K562 (cell line): ENCODE results near the gene MYCBP2. TPM values are rescaled to one million over a fixed set of nuclear protein-coding genes. Genes with fewer than 3 reads are reported as not detected.
A peak's percentile ranks its signal among the peaks of the same experiment; 100 is the strongest.

Experiments used
- ATAC-seq: fragments of 200-7000 bp; cut with Tn5 transposase; 3 replicates; pipeline ENCODE4 v1.9.1; 2020; ENCODE audit warnings: moderate library complexity
- BruUV-seq: library from RNA; stranded (reverse); fragments of 400-500 nt; replicated peaks from 2 replicates; lab custom pipeline; 2021; lab: Mats Ljungman, UMichigan
- CTCF ChIA-PET: fragments of 300-600 bp; formaldehyde crosslinking; extraction: SDS; loops from one replicate; lab custom pipeline; 2021; ENCODE audit warnings: low intra/inter-chr PET ratio; lab: Yijun Ruan, JAX
- POLR2A ChIA-PET: fragments of 300-600, 350-650 bp; sonication (Branson Sonifier 250); formaldehyde crosslinking; extraction: SDS; loops from one replicate; lab custom pipeline; 2021; ENCODE audit warnings: antibody characterized with exemption, inconsistent platforms; lab: Yijun Ruan, JAX
- DNase-seq, 4 experiments: peaks; one replicate each; pipeline versions ENCODE4 v3.0.0 to v3.0.0-alpha.2; 2011 to 2018; ENCODE audit warnings: low spot score in 3 of 4, mixed read lengths in 3 of 4; ENCODE audit errors: extremely low read depth in 1 of 4
- FAIRE-seq: peaks from 2 replicates; lab custom pipeline; 2011; peaks lifted over from hg19 to GRCh38; lab: Jason Lieb, UNC
- H2AFZ ChIP-seq: 2 replicates; pipeline ENCODE4 v1.6.0; 2011; ENCODE audit warnings: low read depth, low read length, control low read depth, inconsistent platforms
- H3K27ac ChIP-seq: fragments of 200-600 bp; 3 replicates; pipeline ENCODE4 v1.8.0; 2011; ENCODE audit warnings: low read depth, mild to moderate bottlenecking, control low read depth, inconsistent platforms, low read length, moderate library complexity, mixed read lengths; ENCODE audit errors: extremely low read depth
- H3K27me3 ChIP-seq, 2 experiments: fragments of 300-600 bp in 1 of 2; 2 replicates in 1 of 2; 3 replicates in 1 of 2; pipeline versions ENCODE4 v1.6.0 to v1.8.0; 2011; ENCODE audit warnings: inconsistent platforms in 2 of 2, low read length in 2 of 2, mild to moderate bottlenecking in 1 of 2, mixed read lengths in 1 of 2, moderate library complexity in 1 of 2; ENCODE audit not compliant: control insufficient read depth in 2 of 2, insufficient read depth in 2 of 2
- H3K36me3 ChIP-seq: fragments of 300-600 bp; 3 replicates; pipeline ENCODE4 v1.8.0; 2011; ENCODE audit warnings: mild to moderate bottlenecking, low read length, inconsistent platforms; ENCODE audit not compliant: control insufficient read depth, insufficient read depth
- H3K4me1 ChIP-seq, 2 experiments: fragments of 200-600 bp in 1 of 2; replicated peaks in 1 of 2; 2 replicates in 1 of 2; 3 replicates in 1 of 2; pipeline versions ENCODE4 v1.5.1 to v1.8.0; 2011; ENCODE audit warnings: inconsistent platforms in 2 of 2, low read length in 2 of 2, mild to moderate bottlenecking in 1 of 2, mixed read lengths in 1 of 2, moderate library complexity in 1 of 2; ENCODE audit not compliant: control insufficient read depth in 2 of 2, insufficient read depth in 2 of 2
- H3K4me2 ChIP-seq: 2 replicates; pipeline ENCODE4 v1.6.1; 2011; ENCODE audit warnings: low read length, control low read depth, inconsistent platforms, mixed read lengths; ENCODE audit not compliant: insufficient read depth
- H3K4me3 ChIP-seq: fragments of 200-600 bp; sonication (generic), shearing (Covaris generic); 2 replicates; pipeline ENCODE4 v1.5.1; 2016; ENCODE audit warnings: control low read depth, inconsistent platforms
- H3K79me2 ChIP-seq: fragments of 200-600 bp; 3 replicates; pipeline ENCODE4 v1.8.0; 2011; ENCODE audit warnings: low read length, inconsistent platforms; ENCODE audit not compliant: control insufficient read depth, insufficient read depth
- H3K9ac ChIP-seq, 2 experiments: 2 replicates each; pipeline versions ENCODE4 v1.6.0 to v1.6.1; 2011; ENCODE audit warnings: low read depth in 2 of 2, low read length in 2 of 2, control low read depth in 1 of 2, inconsistent platforms in 1 of 2, mild to moderate bottlenecking in 1 of 2, mixed read lengths in 1 of 2; ENCODE audit not compliant: insufficient read depth in 1 of 2
- H3K9me1 ChIP-seq: one replicate; pipeline ENCODE4 v1.6.0; 2011; ENCODE audit warnings: inconsistent platforms, mild to moderate bottlenecking, low read length, moderate library complexity; ENCODE audit not compliant: control insufficient read depth, insufficient read depth
- H3K9me3 ChIP-seq: replicated peaks from 2 replicates; pipeline ENCODE4 v1.5.1; 2011; ENCODE audit warnings: low read depth, low read length, inconsistent platforms; ENCODE audit not compliant: control insufficient read depth, insufficient read depth
- H4K20me1 ChIP-seq: replicated peaks from 2 replicates; pipeline ENCODE4 v1.6.1; 2011; ENCODE audit warnings: low read length, inconsistent platforms, mixed read lengths; ENCODE audit not compliant: control insufficient read depth, insufficient read depth
- CBX2 ChIP-seq: fragments of 200-600 bp; sonication (generic); IDR thresholded peaks from one replicate; pipeline ENCODE4 v1.6.1; 2012; ENCODE audit warnings: mild to moderate bottlenecking, low read length, inconsistent platforms; ENCODE audit not compliant: insufficient read depth, poor library complexity, severe bottlenecking
- E2F4 ChIP-seq: sonication (generic); formaldehyde crosslinking; IDR thresholded peaks from 2 replicates; pipeline ENCODE4 v1.8.0; 2022; ENCODE audit warnings: mild to moderate bottlenecking, low read depth, missing genetic modification reagents
- EHMT2 ChIP-seq: fragments of 450-650 bp; IDR thresholded peaks from 2 replicates; pipeline ENCODE4 v1.6.1; 2018; ENCODE audit warnings: antibody characterized with exemption
- ELF1 ChIP-seq: fragments of 200-800 bp; sonication (Bioruptor generic); IDR thresholded peaks from 2 replicates; pipeline ENCODE4 v1.6.1; 2016; ENCODE audit warnings: missing genetic modification characterization, missing compliant biosample characterization
- HMG20B ChIP-seq: fragments of 250-450 bp; sonication (Bioruptor Pico); IDR thresholded peaks from 2 replicates; pipeline ENCODE4 v1.5.0; 2021; ENCODE audit warnings: mild to moderate bottlenecking
- SMARCE1 ChIP-seq: fragments of 450-650 bp; IDR thresholded peaks from 2 replicates; pipeline ENCODE4 v1.7.1; 2016; ENCODE audit warnings: mild to moderate bottlenecking
- SPI1 ChIP-seq: IDR thresholded peaks from 2 replicates; pipeline ENCODE4 v1.6.1; 2011; ENCODE audit warnings: low read depth, low read length, control low read depth, borderline replicate concordance
- ZBTB26 ChIP-seq: fragments of 450-650 bp; formaldehyde crosslinking; IDR thresholded peaks from 2 replicates; pipeline ENCODE4 v1.4.0; 2022; ENCODE audit warnings: missing genetic modification characterization
- WGBS: fragments of 100-300 bp; shearing (Covaris generic); methylation state at CpG from one replicate; pipeline ENCODE4 v1.1.6; 2016; ENCODE audit warnings: low coverage, mixed read lengths; ENCODE audit not compliant: insufficient coverage; ENCODE audit errors: missing lambda C conversion rate; 5-methylcytosine and 5-hydroxymethylcytosine counted together
- in situ Hi-C: fragments of 300-500 bp; cut with MboI; formaldehyde crosslinking; loops from 4 replicates; pipeline ENCODE4 v1.15.0; 2018; ENCODE audit warnings: inconsistent platforms, mixed read lengths
- intact Hi-C: fragments of 100-400 bp; cut with micrococcal nuclease; formaldehyde crosslinking; loops from 2 replicates; pipeline ENCODE4 v1.14.2; 2022
- polyA plus RNA-seq, 8 experiments: library from polyadenylated mRNA; depleted of rRNA in 4 of 8; stranded (reverse) in 5 of 8; unstranded in 3 of 8; fragments of >200 nt; fragmentation: Nextera tagmentation in 2 of 8; fragmentation: Illumina TruSeq in 1 of 8; extraction: Ambion mirVana in 2 of 8; extraction: Trizol in 1 of 8; gene quantifications; 2 replicates each; pipeline versions ENCODE4 v1.2.1 to v1.2.3, GENCODE V29; 2011 to 2014; ENCODE audit warnings: inconsistent platforms in 1 of 8, missing spikeins in 1 of 8
- total RNA-seq, 7 experiments: library from RNA; depleted of rRNA in 6 of 7; stranded (reverse); fragments of >200 nt in 6 of 7; fragmentation: Illumina TruSeq in 2 of 7; extraction: Trizol in 2 of 7; gene quantifications; 2 replicates each; pipeline versions ENCODE4 v1.2.1 to v1.2.3, GENCODE V29; 2011 to 2021; ENCODE audit warnings: low replicate concordance in 1 of 7
- TF ChIP-seq, protein P1 (sequence below): fragments of 450-650 bp; IDR thresholded peaks from 2 replicates; pipeline ENCODE4 v1.6.1; 2018; ENCODE audit not compliant: partially characterized antibody

MYCBP2 gene
- total and polyA plus RNA-seq, 9 of the 15 experiments (the other 6 are each of a cell fraction or from before 2014, with no cell fraction given): 13.2 to 47.2 (median 28.9) TPM

- FAIRE-seq (no peak), ATAC-seq (no peak), DNase-seq (no peak)
- 0% methylated on average over 1 of the region's 1 CpG for WGBS
- ChIA-PET POLR2A (interaction anchor here (0.6 kb wide), 1 partner anchor 155 kb away, joined by 3 read pairs; no protein-coding TSS in a partner anchor), CTCF (no interaction called here)
- Histone ChIP-seq H3K9ac (no peak overlapping the region), H3K36me3 (no peaks in the 10 kb centered on the region), H3K4me2 (no peak overlapping the region), H4K20me1 (peaks cover 15% of the 10 kb centered on the region), H3K4me1 (peaks cover 8 to 9% of the 10 kb centered on the region in 2 experiments; a peak in 3 of 5 replicates), H3K9me1 (no peaks in the 10 kb centered on the region), H3K9me3 (no peaks in the 10 kb centered on the region), H3K79me2 (peaks cover 76% of the 10 kb centered on the region), H3K27me3 (no peaks in the 10 kb centered on the region), H3K27ac (no peak overlapping the region), H3K4me3 (no peak overlapping the region), H2AFZ (no peak overlapping the region)
- in situ Hi-C loops (no loop called here), intact Hi-C loops (no loop called here)
- BruUV-seq: no TSS peak
- 0 out of 2 replicates have a peak, but pooled peaks have one; percentile 10 for TF ChIP-seq EHMT2
- no peak for TF ChIP-seq E2F4 (CRISPR knock-in tag)
- TF ChIP-seq ELF1 (tag): no peak
- TF ChIP-seq HMG20B (CRISPR knock-in tag): no peak
- TF ChIP-seq SPI1: peak; percentile 88
- peak; percentile 37; the same call in 1 of the 2 replicates for TF ChIP-seq SMARCE1
- TF ChIP-seq, protein P1, sequence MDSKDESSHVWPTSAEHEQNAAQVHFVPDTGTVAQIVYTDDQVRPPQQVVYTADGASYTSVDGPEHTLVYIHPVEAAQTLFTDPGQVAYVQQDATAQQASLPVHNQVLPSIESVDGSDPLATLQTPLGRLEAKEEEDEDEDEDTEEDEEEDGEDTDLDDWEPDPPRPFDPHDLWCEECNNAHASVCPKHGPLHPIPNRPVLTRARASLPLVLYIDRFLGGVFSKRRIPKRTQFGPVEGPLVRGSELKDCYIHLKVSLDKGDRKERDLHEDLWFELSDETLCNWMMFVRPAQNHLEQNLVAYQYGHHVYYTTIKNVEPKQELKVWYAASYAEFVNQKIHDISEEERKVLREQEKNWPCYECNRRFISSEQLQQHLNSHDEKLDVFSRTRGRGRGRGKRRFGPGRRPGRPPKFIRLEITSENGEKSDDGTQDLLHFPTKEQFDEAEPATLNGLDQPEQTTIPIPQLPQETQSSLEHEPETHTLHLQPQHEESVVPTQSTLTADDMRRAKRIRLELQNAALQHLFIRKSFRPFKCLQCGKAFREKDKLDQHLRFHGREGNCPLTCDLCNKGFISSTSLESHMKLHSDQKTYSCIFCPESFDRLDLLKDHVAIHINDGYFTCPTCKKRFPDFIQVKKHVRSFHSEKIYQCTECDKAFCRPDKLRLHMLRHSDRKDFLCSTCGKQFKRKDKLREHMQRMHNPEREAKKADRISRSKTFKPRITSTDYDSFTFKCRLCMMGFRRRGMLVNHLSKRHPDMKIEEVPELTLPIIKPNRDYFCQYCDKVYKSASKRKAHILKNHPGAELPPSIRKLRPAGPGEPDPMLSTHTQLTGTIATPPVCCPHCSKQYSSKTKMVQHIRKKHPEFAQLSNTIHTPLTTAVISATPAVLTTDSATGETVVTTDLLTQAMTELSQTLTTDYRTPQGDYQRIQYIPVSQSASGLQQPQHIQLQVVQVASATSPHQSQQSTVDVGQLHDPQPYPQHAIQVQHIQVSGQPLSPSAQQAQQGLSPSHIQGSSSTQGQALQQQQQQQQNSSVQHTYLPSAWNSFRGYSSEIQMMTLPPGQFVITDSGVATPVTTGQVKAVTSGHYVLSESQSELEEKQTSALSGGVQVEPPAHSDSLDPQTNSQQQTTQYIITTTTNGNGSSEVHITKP: no peak
- TF ChIP-seq CBX2: no peak
- TF ChIP-seq ZBTB26 (CRISPR knock-in tag): peak; percentile 30; the same call in 1 of the 2 replicates
Observed at GRCh38 chr13:77323858-77324257, 3.0 kb downstream of the MYCBP2 start.
